Gastrocnemius medialis (tissue), 4 donors: Measurements from ENCODE around the gene LONP2.

ENCODE experiments used
- POLR2A ChIP-seq, 2 donors: fragments of 450-650 bp; IDR thresholded peaks; one replicate each; pipeline ENCODE4 v1.6.1; 2017; ENCODE audit warnings: antibody characterized with exemption in 2 of 2, mild to moderate bottlenecking in 2 of 2, moderate library complexity in 2 of 2
- TF ChIP-seq, protein P1 (sequence below), 5 experiments: fragments of 450-650 bp in 3 of 5; fragments of 200-600 bp in 2 of 5; sonication (generic) in 2 of 5; IDR thresholded peaks in 4 of 5; conservative IDR thresholded peaks in 1 of 5; 1 replicate in 4 of 5; 2 replicates in 1 of 5; pipeline ENCODE4 v1.5.1; 2016 to 2019; ENCODE audit warnings: antibody characterized with exemption in 5 of 5, mild to moderate bottlenecking in 3 of 5, moderate library complexity in 3 of 5

DNA sequence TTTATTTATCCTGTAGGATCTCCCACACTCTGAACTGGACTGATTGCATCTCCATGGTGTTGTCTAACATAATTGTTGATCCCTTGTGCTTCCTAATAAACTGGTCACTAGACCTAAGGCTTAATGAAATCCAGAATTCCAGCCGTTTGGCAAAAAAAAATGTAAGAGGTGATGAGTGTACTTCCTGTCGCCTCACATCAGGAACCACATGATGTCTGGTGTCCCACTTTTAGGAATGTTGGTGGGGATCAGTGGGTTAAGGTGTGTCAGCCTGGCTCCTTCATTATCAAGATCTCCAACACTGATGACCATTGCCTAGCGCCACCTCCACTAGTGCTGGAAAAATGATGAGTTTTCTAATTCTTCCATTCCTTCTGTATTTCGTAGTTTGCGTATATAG, 18.6 kb upstream of the LONP2 start:
- TF ChIP-seq, protein P1, sequence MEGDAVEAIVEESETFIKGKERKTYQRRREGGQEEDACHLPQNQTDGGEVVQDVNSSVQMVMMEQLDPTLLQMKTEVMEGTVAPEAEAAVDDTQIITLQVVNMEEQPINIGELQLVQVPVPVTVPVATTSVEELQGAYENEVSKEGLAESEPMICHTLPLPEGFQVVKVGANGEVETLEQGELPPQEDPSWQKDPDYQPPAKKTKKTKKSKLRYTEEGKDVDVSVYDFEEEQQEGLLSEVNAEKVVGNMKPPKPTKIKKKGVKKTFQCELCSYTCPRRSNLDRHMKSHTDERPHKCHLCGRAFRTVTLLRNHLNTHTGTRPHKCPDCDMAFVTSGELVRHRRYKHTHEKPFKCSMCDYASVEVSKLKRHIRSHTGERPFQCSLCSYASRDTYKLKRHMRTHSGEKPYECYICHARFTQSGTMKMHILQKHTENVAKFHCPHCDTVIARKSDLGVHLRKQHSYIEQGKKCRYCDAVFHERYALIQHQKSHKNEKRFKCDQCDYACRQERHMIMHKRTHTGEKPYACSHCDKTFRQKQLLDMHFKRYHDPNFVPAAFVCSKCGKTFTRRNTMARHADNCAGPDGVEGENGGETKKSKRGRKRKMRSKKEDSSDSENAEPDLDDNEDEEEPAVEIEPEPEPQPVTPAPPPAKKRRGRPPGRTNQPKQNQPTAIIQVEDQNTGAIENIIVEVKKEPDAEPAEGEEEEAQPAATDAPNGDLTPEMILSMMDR (IDR thresholded peaks at IDR 0.05 in 4 of 5, conservative IDR thresholded peaks at IDR 0.05 in 1 of 5): no peak
- TF ChIP-seq POLR2A (IDR thresholded peaks at IDR 0.05): no peak
